ENCODE results near the gene CACNA2D1.

- TF ChIP-seq CTCF (IDR thresholded peaks at IDR 0.05), result no peak
- TF ChIP-seq EP300 (IDR thresholded peaks at IDR 0.05), result no peak
- TF ChIP-seq POLR2AphosphoS5 (IDR thresholded peaks at IDR 0.05), result no peak
- TF ChIP-seq POLR2A (IDR thresholded peaks at IDR 0.05; ENCODE audit: low read depth), result no peak
These were observed 69.5 kb downstream of the CACNA2D1 start for GRCh38 chr7:82373926-82374635.
